H1 (cell line): ENCODE measurements around the gene SPSB2. TPM values are rescaled to one million over a fixed set of nuclear protein-coding genes. Genes with fewer than 3 reads are reported as not detected.

Source experiments
- CTCF ChIA-PET: fragments of 300-600 bp; sonication (Branson Sonifier 250); formaldehyde crosslinking; loops from one replicate; lab custom pipeline; 2021; ENCODE audit not compliant: partially characterized antibody; lab: Charles Lee
- POLR2A ChIA-PET: fragments of 300-600 bp; sonication (Branson Sonifier 250); formaldehyde crosslinking; loops from one replicate; lab custom pipeline; 2021; ENCODE audit warnings: inconsistent platforms; ENCODE audit not compliant: partially characterized antibody; lab: Charles Lee
- DNase-seq, 2 experiments: peaks; one replicate each; pipeline versions ENCODE4 v3.0.0 to v3.0.0-alpha.2; 2010 to 2022; ENCODE audit warnings: low spot score in 2 of 2, low read depth in 1 of 2, mixed read lengths in 1 of 2
- FAIRE-seq: peaks from 2 replicates; lab custom pipeline; 2011; peaks lifted over from hg19 to GRCh38; lab: Jason Lieb, UNC
- H2AFZ ChIP-seq: 2 replicates; pipeline ENCODE4 v1.8.1; 2012; ENCODE audit warnings: low read length, inconsistent platforms
- H2AK5ac ChIP-seq: 2 replicates; pipeline ENCODE4 v1.6.1; 2013; ENCODE audit warnings: low read depth, low read length
- H2BK120ac ChIP-seq: replicated peaks from 2 replicates; pipeline ENCODE3; 2013; ENCODE audit warnings: low read depth, low read length, inconsistent platforms
- H2BK12ac ChIP-seq: 2 replicates; pipeline ENCODE4 v1.6.1; 2013; ENCODE audit warnings: low read depth, low read length
- H2BK15ac ChIP-seq: 2 replicates; pipeline ENCODE4 v1.6.1; 2013; ENCODE audit warnings: low read length
- H2BK20ac ChIP-seq: 2 replicates; pipeline ENCODE4 v1.6.1; 2013; ENCODE audit warnings: low read length
- H2BK5ac ChIP-seq: 2 replicates; pipeline ENCODE4 v1.6.1; 2013; ENCODE audit warnings: low read depth, low read length
- H3K14ac ChIP-seq: 2 replicates; pipeline ENCODE4 v1.6.1; 2013; ENCODE audit warnings: inconsistent platforms; ENCODE audit not compliant: insufficient read length
- H3K18ac ChIP-seq: 2 replicates; pipeline ENCODE4 v1.6.1; 2013; ENCODE audit warnings: low read length; ENCODE audit errors: extremely low read depth
- H3K23ac ChIP-seq: 2 replicates; pipeline ENCODE4 v1.6.1; 2013; ENCODE audit warnings: inconsistent platforms; ENCODE audit not compliant: insufficient read length
- H3K23me2 ChIP-seq: 2 replicates; pipeline ENCODE4 v1.6.1; 2013; ENCODE audit warnings: low read depth, low read length
- H3K27ac ChIP-seq: 2 replicates; pipeline ENCODE4 v1.6.1; 2011; ENCODE audit warnings: low read depth, low read length, inconsistent platforms
- H3K27me3 ChIP-seq, 4 experiments: replicated peaks in 1 of 4; 1 replicate in 1 of 4; 2 replicates in 3 of 4; pipeline versions ENCODE4 v1.6.1 to v1.8.1; 2011 to 2013; ENCODE audit warnings: low read length in 3 of 4, mild to moderate bottlenecking in 3 of 4, inconsistent platforms in 2 of 4, mixed read lengths in 2 of 4, moderate library complexity in 1 of 4; ENCODE audit not compliant: control insufficient read depth in 3 of 4, insufficient read depth in 3 of 4; ENCODE audit errors: extremely low read depth in 1 of 4
- H3K36me3 ChIP-seq, 4 experiments: 2 replicates each; pipeline versions ENCODE4 v1.6.1 to v1.8.1; 2011 to 2013; ENCODE audit warnings: mild to moderate bottlenecking in 4 of 4, low read length in 3 of 4, moderate library complexity in 2 of 4, control low read depth in 1 of 4, inconsistent platforms in 1 of 4; ENCODE audit not compliant: insufficient read depth in 4 of 4, control insufficient read depth in 2 of 4
- H3K4ac ChIP-seq: replicated peaks from 2 replicates; pipeline ENCODE3; 2013; ENCODE audit warnings: low read length, low read depth, mixed read lengths, inconsistent platforms; ENCODE audit not compliant: insufficient read length
- H3K4me1 ChIP-seq, 4 experiments: replicated peaks in 1 of 4; 1 replicate in 1 of 4; 2 replicates in 3 of 4; pipeline versions ENCODE4 v1.6.1 to v1.8.1; 2011 to 2013; ENCODE audit warnings: low read length in 3 of 4, inconsistent platforms in 2 of 4, mixed read lengths in 1 of 4; ENCODE audit not compliant: insufficient read depth in 4 of 4, control insufficient read depth in 3 of 4
- H3K4me2 ChIP-seq, 2 experiments: 2 replicates each; pipeline versions ENCODE4 v1.6.1 to v1.8.1; 2011 to 2013; ENCODE audit warnings: low read depth in 2 of 2, low read length in 2 of 2, control low read depth in 1 of 2, inconsistent platforms in 1 of 2, mild to moderate bottlenecking in 1 of 2; ENCODE audit not compliant: insufficient read depth in 1 of 2
- H3K4me3 ChIP-seq, 4 experiments: fragments of 200-600, 300-600 bp in 1 of 4; sonication (generic), shearing (Covaris generic), sonication (Bioruptor Twin) in 1 of 4; 2 replicates each; pipeline versions ENCODE4 v1.5.1 to v1.8.1; 2011 to 2016; ENCODE audit warnings: low read length in 4 of 4, low read depth in 3 of 4, control low read depth in 2 of 4, inconsistent platforms in 2 of 4, mild to moderate bottlenecking in 2 of 4, mixed read lengths in 1 of 4, moderate library complexity in 1 of 4; ENCODE audit not compliant: insufficient read depth in 2 of 4; ENCODE audit errors: extremely low read depth in 1 of 4
- H3K56ac ChIP-seq: replicated peaks from 2 replicates; pipeline ENCODE3; 2013; ENCODE audit warnings: low read depth, mild to moderate bottlenecking, mixed read lengths, low read length, inconsistent platforms; ENCODE audit not compliant: insufficient read length
- H3K79me1 ChIP-seq: 2 replicates; pipeline ENCODE4 v1.6.1; 2013; ENCODE audit warnings: low read depth, low read length, control low read depth
- H3K79me2 ChIP-seq, 2 experiments: 2 replicates each; pipeline versions ENCODE4 v1.6.1 to v1.8.1; 2012 to 2013; ENCODE audit warnings: low read length in 2 of 2, mild to moderate bottlenecking in 2 of 2, inconsistent platforms in 1 of 2; ENCODE audit not compliant: insufficient read depth in 2 of 2, control insufficient read depth in 1 of 2
- H3K9ac ChIP-seq, 4 experiments: replicated peaks in 1 of 4; 1 replicate in 1 of 4; 2 replicates in 3 of 4; pipeline versions ENCODE4 v1.6.1 to v1.8.1; 2011 to 2013; ENCODE audit warnings: low read depth in 3 of 4, low read length in 3 of 4, control low read depth in 2 of 4, mild to moderate bottlenecking in 2 of 4, moderate library complexity in 2 of 4, inconsistent platforms in 1 of 4; ENCODE audit errors: extremely low read depth in 1 of 4
- H3K9me3 ChIP-seq, 2 experiments: 2 replicates each; pipeline versions ENCODE4 v1.6.1 to v1.8.1; 2012 to 2013; ENCODE audit warnings: mild to moderate bottlenecking in 2 of 2, moderate library complexity in 2 of 2, control low read depth in 1 of 2, inconsistent platforms in 1 of 2, low read depth in 1 of 2, low read length in 1 of 2, mixed read lengths in 1 of 2; ENCODE audit not compliant: insufficient read depth in 2 of 2
- H4K20me1 ChIP-seq, 2 experiments: replicated peaks in 1 of 2; 2 replicates each; pipeline versions ENCODE3 to v1.8.1; 2011 to 2013; ENCODE audit warnings: inconsistent platforms in 2 of 2, low read length in 2 of 2, mild to moderate bottlenecking in 1 of 2; ENCODE audit not compliant: insufficient read depth in 2 of 2, control insufficient read depth in 1 of 2
- H4K5ac ChIP-seq: 2 replicates; pipeline ENCODE4 v1.6.1; 2013; ENCODE audit warnings: low read length, low read depth, mixed read lengths, inconsistent platforms; ENCODE audit not compliant: insufficient read length
- H4K8ac ChIP-seq: 2 replicates; pipeline ENCODE4 v1.8.0; 2013; ENCODE audit warnings: mild to moderate bottlenecking, moderate library complexity, low read length, inconsistent platforms; ENCODE audit not compliant: insufficient read depth; ENCODE audit errors: extremely low read depth
- H4K91ac ChIP-seq: replicated peaks from 2 replicates; pipeline ENCODE3; 2013; ENCODE audit warnings: low read length, mixed read lengths, inconsistent platforms; ENCODE audit not compliant: insufficient read length
- BRCA1 ChIP-seq: IDR thresholded peaks from 2 replicates; pipeline ENCODE4 v1.6.1; 2012; ENCODE audit warnings: low read depth, low read length, improper control_type of control experiment
- FOSL1 ChIP-seq: IDR thresholded peaks from 2 replicates; pipeline ENCODE4 v1.6.1; 2011; ENCODE audit warnings: mild to moderate bottlenecking, low read depth, low read length, moderate library complexity; ENCODE audit not compliant: insufficient read depth
- HDAC2 ChIP-seq, 2 experiments: fragments of 300-600 bp in 1 of 2; sonication (generic) in 1 of 2; IDR thresholded peaks; 2 replicates each; pipeline ENCODE4 v1.6.1; 2011 to 2012; ENCODE audit warnings: low read depth in 2 of 2, low read length in 2 of 2, mild to moderate bottlenecking in 2 of 2, moderate library complexity in 2 of 2, borderline replicate concordance in 1 of 2, inconsistent platforms in 1 of 2
- HDAC6 ChIP-seq: IDR thresholded peaks from one replicate; pipeline ENCODE4 v1.7.1; 2012; ENCODE audit warnings: low read depth, mild to moderate bottlenecking, inconsistent platforms, low read length, moderate library complexity
- KDM5A ChIP-seq: fragments of 200-600 bp; IDR thresholded peaks from 2 replicates; pipeline ENCODE4 v1.7.1; 2012; ENCODE audit warnings: mild to moderate bottlenecking, low read length, inconsistent platforms, mixed read lengths
- NANOG ChIP-seq: IDR thresholded peaks from 2 replicates; pipeline ENCODE4 v1.6.1; 2011; ENCODE audit warnings: low read length, low read depth, mild to moderate bottlenecking, inconsistent platforms; ENCODE audit not compliant: insufficient read depth, poor library complexity, severe bottlenecking
- POU5F1 ChIP-seq: IDR thresholded peaks from 2 replicates; pipeline ENCODE4 v1.6.1; 2011; ENCODE audit warnings: low read depth, mild to moderate bottlenecking, low read length, moderate library complexity
- SIN3A ChIP-seq, 2 experiments: IDR thresholded peaks in 1 of 2; conservative IDR thresholded peaks in 1 of 2; 2 replicates each; pipeline ENCODE4 v1.6.1; 2011 to 2012; ENCODE audit warnings: low read length in 2 of 2, improper control_type of control experiment in 1 of 2, low read depth in 1 of 2, mild to moderate bottlenecking in 1 of 2
- WGBS, 2 experiments: shearing (Covaris generic) in 1 of 2; methylation state at CpG; one replicate each; pipeline versions ENCODE4 v1.1.6 to v1.1.7; 2013 to 2015; ENCODE audit warnings: low lambda C conversion rate in 2 of 2, mixed read lengths in 2 of 2, inconsistent platforms in 1 of 2, low coverage in 1 of 2, missing lambda C conversion rate in 1 of 2; ENCODE audit not compliant: insufficient replicate concordance in 2 of 2, insufficient coverage in 1 of 2, insufficient read length in 1 of 2; ENCODE audit errors: extremely low coverage in 1 of 2, missing lambda C conversion rate in 1 of 2; 5-methylcytosine and 5-hydroxymethylcytosine counted together
- polyA plus RNA-seq, 7 experiments: library from polyadenylated mRNA; depleted of rRNA in 3 of 7; stranded (reverse) in 5 of 7; unstranded in 2 of 7; fragments of >200 nt in 5 of 7; fragments of 200-250 nt in 2 of 7; gene quantifications; 1 replicate in 5 of 7; 2 replicates in 1 of 7; 4 replicates in 1 of 7; pipeline versions ENCODE4 v1.2.1 to v1.2.3, GENCODE V29; 2011 to 2013; ENCODE audit warnings: missing spikeins in 2 of 7, mixed read lengths in 2 of 7
- total RNA-seq: library from RNA; stranded (reverse); fragmentation: NEBNext Ultra II Directional; extraction: Animal tissue kit (Norgen Biotek cat#: 25700); gene quantifications from 2 replicates; pipeline ENCODE4 v1.2.1, GENCODE V29; 2021

Gene SPSB2
- total and polyA plus RNA-seq, 2 of the 8 experiments (the other 6 are each of a cell fraction or from before 2014, with no cell fraction given) = 13.0 to 23.2 TPM

DNA sequence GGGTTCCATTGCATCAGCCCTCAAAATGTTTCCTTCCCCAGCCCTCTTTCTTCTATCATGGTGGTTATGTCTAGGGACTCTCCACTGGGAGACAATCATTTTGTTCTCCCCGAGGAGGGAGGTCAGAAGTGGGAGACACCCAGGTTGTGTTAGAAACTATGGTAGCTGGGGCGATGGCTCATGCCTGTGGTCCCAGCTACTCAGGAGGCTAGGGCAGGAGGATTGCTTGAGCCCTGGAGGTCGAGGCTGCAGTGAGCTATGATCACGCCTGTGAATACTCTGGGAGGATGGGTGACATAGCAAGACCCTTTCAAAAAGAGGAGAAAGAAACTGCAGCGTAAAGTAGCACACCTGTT is 18.5 kb upstream of the SPSB2 start:
- H4K20me1 ChIP-seq = no peaks in the 10 kb centered on the region
- H2AK5ac ChIP-seq = 0 out of 2 replicates have a peak overlapping the region, but pooled peaks have one; percentile 77
- no peak overlapping the region for H3K56ac ChIP-seq
- peaks cover 0 to 9% (median 2%) of the 10 kb centered on the region in 4 experiments; a peak in 4 of 7 replicates for H3K4me1 ChIP-seq
- DNase-seq = no peak
- H4K91ac ChIP-seq = peak overlapping the region; percentile 2
- peak overlapping the region; percentile 23; the same call in 1 of the 2 replicates for H2AFZ ChIP-seq
- no peaks in the 10 kb centered on the region for H3K79me1 ChIP-seq
- no peaks in the 10 kb centered on the region for H3K23me2 ChIP-seq
- no peak overlapping the region for H3K14ac ChIP-seq
- no peak for FAIRE-seq
- no peak overlapping the region for H2BK20ac ChIP-seq
- no peak overlapping the region for H2BK120ac ChIP-seq
- H3K4me3 ChIP-seq = peak overlapping the region; percentile 31 to 63 (median 56)
- H3K9ac ChIP-seq = peak overlapping the region in 3 of 4 experiments; percentile 61 to 72 (median 71); a peak in 5 of 7 replicates
- H2BK5ac ChIP-seq = no peak overlapping the region
- H3K18ac ChIP-seq = no peak overlapping the region
- no peaks in the 10 kb centered on the region for H3K9me3 ChIP-seq
- POLR2A ChIA-PET = interaction anchor here (0.9 to 7.8 kb wide), 22 partner anchors 10 to 73 kb away, joined by 3 to 86 read pairs (median 6); partner anchors contain the start of genes C12orf57, ENO2, LRRC23 and RNU7-1
- H3K27me3 ChIP-seq = no peaks in the 10 kb centered on the region
- TF ChIP-seq POU5F1 (no peak), BRCA1 (no peak), KDM5A (no peak), FOSL1 (no peak), NANOG (no peak), SIN3A (conservative IDR thresholded peaks at IDR 0.05 in 1 of 2, IDR thresholded peaks at IDR 0.05 in 1 of 2; ENCODE audit: low read depth in 1 of 2, low read length in 2 of 2) (no peak), HDAC6 (no peak), HDAC2 (IDR thresholded peaks at IDR 0.05; ENCODE audit: borderline replicate concordance in 1 of 2, low read depth in 2 of 2, low read length in 2 of 2) (no peak)
- H3K27ac ChIP-seq = peak overlapping the region; percentile 64; the same call in 1 of the 2 replicates
- peak overlapping the region; percentile 46; the same call in 1 of the 2 replicates for H2BK12ac ChIP-seq
- H3K4me2 ChIP-seq = peak overlapping the region; percentile 47 to 69
- 88% methylated on average over 5 of the region's 5 CpGs; no CpG with 5 or more reads in 1 of the 2 experiments for WGBS, 2 experiments
- CTCF ChIA-PET = interaction anchor here (0.7 to 5.0 kb wide), 27 partner anchors 8 to 139 kb away, joined by 3 to 84 read pairs (median 5); partner anchors contain the start of genes C12orf57, CDCA3, ENO2 and MLF2
- H4K8ac ChIP-seq = no peak overlapping the region
- H2BK15ac ChIP-seq = 0 out of 2 replicates have a peak overlapping the region, but pooled peaks have one; percentile 54
- H3K36me3 ChIP-seq = no peaks in the 10 kb centered on the region
- no peaks in the 10 kb centered on the region for H3K79me2 ChIP-seq
- H3K23ac ChIP-seq = no peak overlapping the region
- no peak overlapping the region for H3K4ac ChIP-seq
- H4K5ac ChIP-seq = peak overlapping the region; percentile 53
